IMR-90 (cell line): Measurements from ENCODE around the gene DAGLA. TPM values are rescaled to one million over a fixed set of nuclear protein-coding genes. Genes with fewer than 3 reads are reported as not detected.

ENCODE experiments used
- ATAC-seq: fragments of 200-7000 bp; cut with Tn5 transposase; 2 replicates; pipeline ENCODE4 v1.9.1; 2020; ENCODE audit warnings: low read depth, mild to moderate bottlenecking, moderate library complexity
- BruUV-seq: library from RNA; stranded (reverse); fragments of 400-500 nt; replicated peaks from 2 replicates; lab custom pipeline; 2021; lab: Mats Ljungman, UMichigan
- CTCF ChIA-PET: fragments of 300-600 bp; formaldehyde crosslinking; extraction: SDS; loops from one replicate; lab custom pipeline; 2021; ENCODE audit warnings: antibody characterized with exemption; lab: Yijun Ruan, JAX
- POLR2A ChIA-PET: fragments of 300-600 bp; sonication (Branson Sonifier 250); formaldehyde crosslinking; loops from one replicate; lab custom pipeline; 2022; ENCODE audit warnings: antibody characterized with exemption; ENCODE audit not compliant: unreplicated experiment; lab: Charles Lee
- DNase-seq: peaks from one replicate; pipeline ENCODE4 v3.0.0; 2013
- H2AFZ ChIP-seq: replicated peaks from 2 replicates; pipeline ENCODE3; 2013; ENCODE audit warnings: low read length, mild to moderate bottlenecking; ENCODE audit not compliant: poor library complexity
- H2AK5ac ChIP-seq: 2 replicates; pipeline ENCODE4 v1.6.1; 2013; ENCODE audit warnings: low read depth, low read length, inconsistent platforms
- H2AK9ac ChIP-seq: replicated peaks from 2 replicates; pipeline ENCODE3; 2013; ENCODE audit warnings: mild to moderate bottlenecking, low read depth, low read length, moderate library complexity; ENCODE audit not compliant: poor library complexity
- H2BK120ac ChIP-seq: 2 replicates; pipeline ENCODE4 v1.6.1; 2013; ENCODE audit warnings: low read depth, low read length, inconsistent platforms
- H2BK15ac ChIP-seq: 3 replicates; pipeline ENCODE4 v1.6.1; 2013; ENCODE audit warnings: low read depth, low read length, inconsistent platforms
- H2BK20ac ChIP-seq: 2 replicates; pipeline ENCODE4 v1.6.1; 2013; ENCODE audit warnings: low read depth, mild to moderate bottlenecking, inconsistent platforms, low read length, moderate library complexity
- H2BK5ac ChIP-seq: 2 replicates; pipeline ENCODE4 v1.6.1; 2013; ENCODE audit warnings: mild to moderate bottlenecking, low read depth, low read length, inconsistent platforms; ENCODE audit not compliant: poor library complexity, severe bottlenecking
- H3K14ac ChIP-seq: replicated peaks from 2 replicates; pipeline ENCODE4 v1.6.1; 2013; ENCODE audit warnings: low read depth, low read length, inconsistent platforms
- H3K18ac ChIP-seq: 2 replicates; pipeline ENCODE4 v1.6.1; 2013; ENCODE audit warnings: low read depth, low read length, control low read depth
- H3K23ac ChIP-seq: 2 replicates; pipeline ENCODE4 v1.6.1; 2013; ENCODE audit warnings: low read depth, low read length, inconsistent platforms
- H3K27ac ChIP-seq: 2 replicates; pipeline ENCODE4 v1.5.1; 2013; ENCODE audit warnings: mild to moderate bottlenecking, control low read depth, low read length; ENCODE audit not compliant: insufficient read depth
- H3K27me3 ChIP-seq: 2 replicates; pipeline ENCODE4 v1.6.1; 2013; ENCODE audit warnings: low read length; ENCODE audit not compliant: control insufficient read depth, insufficient read depth
- H3K36me3 ChIP-seq: 2 replicates; pipeline ENCODE4 v1.6.1; 2013; ENCODE audit warnings: low read length, mixed read lengths; ENCODE audit not compliant: control insufficient read depth, insufficient read depth
- H3K4ac ChIP-seq: 2 replicates; pipeline ENCODE4 v1.6.1; 2013; ENCODE audit warnings: low read depth, low read length, inconsistent platforms
- H3K4me1 ChIP-seq: 2 replicates; pipeline ENCODE4 v1.6.1; 2013; ENCODE audit warnings: low read length, mixed read lengths; ENCODE audit not compliant: control insufficient read depth, insufficient read depth
- H3K4me2 ChIP-seq: 2 replicates; pipeline ENCODE4 v1.6.1; 2013; ENCODE audit warnings: low read depth, mild to moderate bottlenecking, control low read depth, low read length, moderate library complexity
- H3K4me3 ChIP-seq: 2 replicates; pipeline ENCODE4 v1.5.1; 2013; ENCODE audit warnings: low read depth, mild to moderate bottlenecking, control low read depth, low read length, moderate library complexity; ENCODE audit not compliant: insufficient read depth
- H3K56ac ChIP-seq: 2 replicates; pipeline ENCODE4 v1.6.1; 2013; ENCODE audit warnings: low read length, inconsistent platforms; ENCODE audit not compliant: insufficient read depth; ENCODE audit errors: extremely low read depth
- H3K79me1 ChIP-seq, 2 experiments: 2 replicates each; pipeline ENCODE4 v1.6.1; 2013; ENCODE audit warnings: low read length in 2 of 2, inconsistent platforms in 1 of 2, low read depth in 1 of 2
- H3K9ac ChIP-seq: 2 replicates; pipeline ENCODE4 v1.6.1; 2013; ENCODE audit warnings: low read depth, low read length, control low read depth
- H3K9me1 ChIP-seq: 2 replicates; pipeline ENCODE4 v1.6.1; 2013; ENCODE audit warnings: low read length, inconsistent platforms; ENCODE audit not compliant: insufficient read depth
- H3K9me3 ChIP-seq: 2 replicates; pipeline ENCODE4 v1.6.1; 2013; ENCODE audit warnings: low read length; ENCODE audit not compliant: control insufficient read depth, insufficient read depth
- H4K20me1 ChIP-seq: 2 replicates; pipeline ENCODE4 v1.6.1; 2013; ENCODE audit warnings: low read length, inconsistent platforms; ENCODE audit not compliant: insufficient read depth
- H4K5ac ChIP-seq: 2 replicates; pipeline ENCODE4 v1.6.1; 2013; ENCODE audit warnings: mild to moderate bottlenecking, low read depth, low read length, control low read depth
- H4K8ac ChIP-seq, 2 experiments: 2 replicates each; pipeline ENCODE4 v1.6.1; 2013; ENCODE audit warnings: low read depth in 2 of 2, low read length in 2 of 2, control low read depth in 1 of 2, inconsistent platforms in 1 of 2
- H4K91ac ChIP-seq: 2 replicates; pipeline ENCODE4 v1.6.1; 2013; ENCODE audit warnings: low read depth, low read length, inconsistent platforms; ENCODE audit not compliant: insufficient read depth
- BHLHE40 ChIP-seq: fragments of 150-350 bp; IDR thresholded peaks from 2 replicates; pipeline ENCODE4 v1.6.1; 2016; ENCODE audit warnings: mild to moderate bottlenecking, low read depth, low read length
- CEBPB ChIP-seq: IDR thresholded peaks from 2 replicates; pipeline ENCODE4 v1.6.1; 2012; ENCODE audit warnings: low read depth, low read length, improper control_type of control experiment
- CHD1 ChIP-seq: IDR thresholded peaks from 2 replicates; pipeline ENCODE4 v1.6.1; 2012; ENCODE audit warnings: low read depth, low read length, improper control_type of control experiment
- FOS ChIP-seq: fragments of 150-350 bp; IDR thresholded peaks from 2 replicates; pipeline ENCODE4 v1.6.1; 2016; ENCODE audit warnings: low read depth, low read length
- MAFK ChIP-seq: IDR thresholded peaks from 2 replicates; pipeline ENCODE4 v1.6.1; 2012; ENCODE audit warnings: low read depth, low read length, improper control_type of control experiment
- MAZ ChIP-seq: IDR thresholded peaks from 2 replicates; pipeline ENCODE4 v1.6.1; 2012; ENCODE audit warnings: low read depth, mild to moderate bottlenecking, low read length, improper control_type of control experiment, moderate library complexity, borderline replicate concordance
- MXI1 ChIP-seq: IDR thresholded peaks from 2 replicates; pipeline ENCODE4 v1.6.1; 2012; ENCODE audit warnings: low read depth, mild to moderate bottlenecking, low read length, moderate library complexity, borderline replicate concordance
- NFE2L2 ChIP-seq: fragments of 150-350 bp; IDR thresholded peaks from 2 replicates; pipeline ENCODE4 v1.6.1; 2016; ENCODE audit warnings: low read depth, mild to moderate bottlenecking, low read length
- POLR2A ChIP-seq: IDR thresholded peaks from 2 replicates; pipeline ENCODE4 v1.6.1; 2012; ENCODE audit warnings: mild to moderate bottlenecking, low read depth, low read length
- RCOR1 ChIP-seq: IDR thresholded peaks from 2 replicates; pipeline ENCODE4 v1.6.1; 2012; ENCODE audit warnings: mild to moderate bottlenecking, low read length, improper control_type of control experiment; ENCODE audit not compliant: insufficient replicate concordance
- RFX5 ChIP-seq: IDR thresholded peaks from 2 replicates; pipeline ENCODE4 v1.8.0; 2012; ENCODE audit warnings: low read depth, mild to moderate bottlenecking, low read length, moderate library complexity
- SMC3 ChIP-seq: fragments of 150-350 bp; IDR thresholded peaks from 2 replicates; pipeline ENCODE4 v1.6.1; 2016; ENCODE audit warnings: low read depth, mild to moderate bottlenecking, antibody characterized with exemption, low read length, moderate library complexity
- WGBS, 2 experiments: methylation state at CpG; one replicate each; pipeline versions ENCODE4 v1.1.5 to v1.1.7; 2013; ENCODE audit warnings: missing lambda C conversion rate in 2 of 2; ENCODE audit not compliant: insufficient read length in 1 of 2; ENCODE audit errors: extremely low coverage in 2 of 2; 5-methylcytosine and 5-hydroxymethylcytosine counted together
- dilution Hi-C: fragments of 300-500 bp; cut with HindIII; formaldehyde crosslinking; loops from one replicate; pipeline ENCODE4 v1.14.3; 2018; ENCODE audit warnings: low sequenced_read_pairs; ENCODE audit not compliant: unreplicated experiment
- in situ Hi-C: fragments of 300-500 bp; cut with MboI; formaldehyde crosslinking; loops from 3 replicates; pipeline ENCODE4 v1.14.3; 2019; ENCODE audit warnings: low sequenced_read_pairs, inconsistent platforms, mixed read lengths
- intact Hi-C: fragments of 100-400 bp; cut with micrococcal nuclease; formaldehyde crosslinking; loops from 2 replicates; pipeline ENCODE4 v1.10.0; 2022
- polyA plus RNA-seq, 3 experiments: library from polyadenylated mRNA; depleted of rRNA; stranded (reverse); fragments of >200 nt; gene quantifications; 2 replicates each; pipeline ENCODE4 v1.2.3, GENCODE V29; 2012; ENCODE audit warnings: low replicate concordance in 1 of 3
- total RNA-seq: library from RNA; depleted of rRNA; stranded (reverse); fragments of >200 nt; gene quantifications from 2 replicates; pipeline ENCODE4 v1.2.3, GENCODE V29; 2012
- TF ChIP-seq, protein P1 (sequence below): conservative IDR thresholded peaks from 2 replicates; pipeline ENCODE4 v1.5.1; 2012; ENCODE audit warnings: mild to moderate bottlenecking, low read depth, low read length, improper control_type of control experiment
- TF ChIP-seq, protein P2 (sequence below): fragments of 150-350 bp; IDR thresholded peaks from 2 replicates; pipeline ENCODE4 v1.6.1; 2017; ENCODE audit warnings: mild to moderate bottlenecking, antibody characterized with exemption, low read length, low read depth
- TF ChIP-seq, protein P3 (sequence below): fragments of 150-350 bp; IDR thresholded peaks from 2 replicates; pipeline ENCODE4 v1.6.1; 2016; ENCODE audit warnings: low read depth, mild to moderate bottlenecking, low read length, moderate library complexity, borderline replicate concordance

Gene DAGLA
- total and polyA plus RNA-seq, 2 of the 4 experiments (the other 2 are of a cell fraction) = 0.90 to 3.8 TPM

DNA sequence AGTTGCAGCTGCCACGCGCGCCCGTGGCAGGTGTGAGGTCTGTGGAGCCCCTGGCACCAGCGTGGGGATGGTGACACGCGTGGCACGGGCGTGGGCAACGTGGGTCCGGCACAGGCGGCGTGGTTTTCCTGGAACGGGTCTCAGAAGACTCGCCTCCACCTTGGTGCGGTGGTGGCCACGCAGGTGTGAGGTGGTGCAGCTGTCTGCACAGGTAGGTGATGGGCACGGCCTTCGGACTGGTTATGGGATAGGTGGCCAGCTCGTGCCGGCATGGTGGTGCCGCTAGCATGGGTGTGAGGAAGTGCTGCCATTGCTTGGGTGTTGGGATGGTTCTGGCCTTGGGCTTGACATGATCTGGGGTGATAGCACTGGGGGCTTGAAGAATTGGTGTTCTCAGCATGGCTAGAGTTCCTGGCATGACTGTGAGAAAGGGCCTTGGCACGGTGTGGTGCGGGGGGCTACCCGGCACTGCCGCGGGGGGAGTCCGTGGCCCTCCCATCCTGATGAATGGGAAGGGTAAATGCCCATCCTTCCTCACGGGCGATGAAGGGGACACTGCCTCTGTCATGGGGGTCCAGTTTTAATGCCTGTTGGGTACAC is 531 bp downstream of the DAGLA start:
- H4K5ac ChIP-seq = no peak overlapping the region
- no peak overlapping the region for H2BK20ac ChIP-seq
- peak overlapping the region; percentile 68 for H2AK9ac ChIP-seq
- no peak overlapping the region for H3K4ac ChIP-seq
- H3K56ac ChIP-seq = no peak overlapping the region
- intact Hi-C loops (loop anchor here (1.0 kb wide), 1 partner anchor 53 kb away; no protein-coding TSS in a partner anchor), dilution Hi-C loops (no loop called here), in situ Hi-C loops (no loop called here)
- no peak overlapping the region for H2BK5ac ChIP-seq
- H2BK120ac ChIP-seq = no peak overlapping the region
- H2AK5ac ChIP-seq = 0 out of 2 replicates have a peak overlapping the region, but pooled peaks have one; percentile 4
- H4K8ac ChIP-seq = peak overlapping the region in 1 of 2 experiments; percentile 43; a peak in 1 of 4 replicates
- H3K14ac ChIP-seq = no peak overlapping the region
- H3K18ac ChIP-seq = no peak overlapping the region
- H3K4me1 ChIP-seq = peaks cover 4% of the 10 kb centered on the region; the same call in 1 of the 2 replicates
- H3K9me1 ChIP-seq = peaks cover 2% of the 10 kb centered on the region; the same call in 1 of the 2 replicates
- H3K9me3 ChIP-seq = no peaks in the 10 kb centered on the region
- ChIA-PET POLR2A (no interaction called here), CTCF (interaction anchor here (1.0 kb wide), 1 partner anchor 53 kb away, joined by 3 read pairs; no protein-coding TSS in a partner anchor)
- H4K91ac ChIP-seq = no peak overlapping the region
- no TSS peak for BruUV-seq
- no peak for ATAC-seq
- H3K4me3 ChIP-seq = peak overlapping the region; percentile 54
- H3K79me1 ChIP-seq = no peaks in the 10 kb centered on the region
- peak overlapping the region; percentile 68 for H3K4me2 ChIP-seq
- 0 out of 2 replicates have a peak overlapping the region, but pooled peaks have one; percentile 11 for H3K23ac ChIP-seq
- no peaks in the 10 kb centered on the region for H3K36me3 ChIP-seq
- H3K27me3 ChIP-seq = peaks cover 68% of the 10 kb centered on the region
- no peak overlapping the region for H2BK15ac ChIP-seq
- WGBS, 2 experiments = 72% methylated on average over 5 of the region's 30 CpGs; no CpG with 5 or more reads in 1 of the 2 experiments
- no peak overlapping the region for H3K9ac ChIP-seq
- no peak overlapping the region for H3K27ac ChIP-seq
- no peak for DNase-seq
- H2AFZ ChIP-seq = peak overlapping the region; percentile 93
- H4K20me1 ChIP-seq = 0 out of 2 replicates have a peak, but pooled peaks cover 4% of the 10 kb centered on the region
- TF ChIP-seq MAFK (no peak), RCOR1 (no peak), RFX5 (no peak), NFE2L2 (no peak), POLR2A (no peak), BHLHE40 (no peak), MXI1 (no peak), CHD1 (no peak), FOS (no peak), CEBPB (no peak), SMC3 (no peak), MAZ (no peak)
- TF ChIP-seq, protein P1, sequence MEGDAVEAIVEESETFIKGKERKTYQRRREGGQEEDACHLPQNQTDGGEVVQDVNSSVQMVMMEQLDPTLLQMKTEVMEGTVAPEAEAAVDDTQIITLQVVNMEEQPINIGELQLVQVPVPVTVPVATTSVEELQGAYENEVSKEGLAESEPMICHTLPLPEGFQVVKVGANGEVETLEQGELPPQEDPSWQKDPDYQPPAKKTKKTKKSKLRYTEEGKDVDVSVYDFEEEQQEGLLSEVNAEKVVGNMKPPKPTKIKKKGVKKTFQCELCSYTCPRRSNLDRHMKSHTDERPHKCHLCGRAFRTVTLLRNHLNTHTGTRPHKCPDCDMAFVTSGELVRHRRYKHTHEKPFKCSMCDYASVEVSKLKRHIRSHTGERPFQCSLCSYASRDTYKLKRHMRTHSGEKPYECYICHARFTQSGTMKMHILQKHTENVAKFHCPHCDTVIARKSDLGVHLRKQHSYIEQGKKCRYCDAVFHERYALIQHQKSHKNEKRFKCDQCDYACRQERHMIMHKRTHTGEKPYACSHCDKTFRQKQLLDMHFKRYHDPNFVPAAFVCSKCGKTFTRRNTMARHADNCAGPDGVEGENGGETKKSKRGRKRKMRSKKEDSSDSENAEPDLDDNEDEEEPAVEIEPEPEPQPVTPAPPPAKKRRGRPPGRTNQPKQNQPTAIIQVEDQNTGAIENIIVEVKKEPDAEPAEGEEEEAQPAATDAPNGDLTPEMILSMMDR = no peak
- TF ChIP-seq, protein P2, sequence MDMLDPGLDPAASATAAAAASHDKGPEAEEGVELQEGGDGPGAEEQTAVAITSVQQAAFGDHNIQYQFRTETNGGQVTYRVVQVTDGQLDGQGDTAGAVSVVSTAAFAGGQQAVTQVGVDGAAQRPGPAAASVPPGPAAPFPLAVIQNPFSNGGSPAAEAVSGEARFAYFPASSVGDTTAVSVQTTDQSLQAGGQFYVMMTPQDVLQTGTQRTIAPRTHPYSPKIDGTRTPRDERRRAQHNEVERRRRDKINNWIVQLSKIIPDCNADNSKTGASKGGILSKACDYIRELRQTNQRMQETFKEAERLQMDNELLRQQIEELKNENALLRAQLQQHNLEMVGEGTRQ = no peak
- TF ChIP-seq, protein P3, sequence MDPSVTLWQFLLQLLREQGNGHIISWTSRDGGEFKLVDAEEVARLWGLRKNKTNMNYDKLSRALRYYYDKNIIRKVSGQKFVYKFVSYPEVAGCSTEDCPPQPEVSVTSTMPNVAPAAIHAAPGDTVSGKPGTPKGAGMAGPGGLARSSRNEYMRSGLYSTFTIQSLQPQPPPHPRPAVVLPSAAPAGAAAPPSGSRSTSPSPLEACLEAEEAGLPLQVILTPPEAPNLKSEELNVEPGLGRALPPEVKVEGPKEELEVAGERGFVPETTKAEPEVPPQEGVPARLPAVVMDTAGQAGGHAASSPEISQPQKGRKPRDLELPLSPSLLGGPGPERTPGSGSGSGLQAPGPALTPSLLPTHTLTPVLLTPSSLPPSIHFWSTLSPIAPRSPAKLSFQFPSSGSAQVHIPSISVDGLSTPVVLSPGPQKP = no peak
